GOT3 (cell line): ENCODE data around the gene CNDP1.

ENCODE experiments used
- DNase-seq: peaks from one replicate; lab custom pipeline; 2025; ENCODE audit warnings: mixed read lengths; lab: John Stamatoyannopoulos, UW

CNDP1 gene

GRCh38 chr18:74506448-74507084 lies 27.7 kb upstream of the CNDP1 start:
- no peak for DNase-seq

DNA sequence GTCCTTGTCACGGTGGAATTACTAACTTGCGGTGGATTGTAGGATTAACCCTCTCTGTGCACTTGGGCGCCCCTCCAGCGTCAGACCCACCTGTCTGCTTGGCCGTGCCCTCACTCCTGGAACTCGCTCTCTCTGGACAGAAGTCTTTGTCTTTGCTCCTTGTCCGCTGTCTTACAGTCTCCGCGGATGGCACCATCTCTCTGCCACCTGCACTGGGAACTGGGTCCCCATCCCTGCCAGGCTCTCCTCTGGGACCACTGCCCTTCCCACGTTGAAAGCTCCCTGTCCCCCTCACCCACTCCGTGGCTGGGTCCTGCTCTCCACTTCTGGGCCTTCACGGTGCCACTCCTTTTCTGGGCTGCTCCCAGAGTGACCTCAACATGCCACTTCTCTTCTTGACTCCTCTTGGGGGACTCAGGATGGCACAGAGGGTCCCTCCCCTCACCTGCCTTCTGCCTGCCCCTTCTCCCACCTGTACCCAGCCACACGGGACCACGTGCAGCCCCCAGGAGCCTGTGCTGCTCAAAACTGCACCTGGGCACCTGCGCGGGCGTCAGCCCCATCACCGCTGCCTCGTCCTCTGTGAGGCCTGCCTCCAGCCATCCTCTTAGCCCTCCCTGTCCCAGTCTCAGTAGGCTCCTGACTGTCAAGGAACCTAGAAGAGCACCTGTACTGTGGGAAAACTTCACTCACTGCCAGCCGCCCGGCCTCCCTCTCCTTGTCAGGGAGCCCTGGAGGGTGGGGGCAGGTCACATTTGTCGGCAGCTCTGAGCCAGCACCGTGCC lies 27.0 kb upstream of the CNDP1 start:
- no peak for DNase-seq

DNA sequence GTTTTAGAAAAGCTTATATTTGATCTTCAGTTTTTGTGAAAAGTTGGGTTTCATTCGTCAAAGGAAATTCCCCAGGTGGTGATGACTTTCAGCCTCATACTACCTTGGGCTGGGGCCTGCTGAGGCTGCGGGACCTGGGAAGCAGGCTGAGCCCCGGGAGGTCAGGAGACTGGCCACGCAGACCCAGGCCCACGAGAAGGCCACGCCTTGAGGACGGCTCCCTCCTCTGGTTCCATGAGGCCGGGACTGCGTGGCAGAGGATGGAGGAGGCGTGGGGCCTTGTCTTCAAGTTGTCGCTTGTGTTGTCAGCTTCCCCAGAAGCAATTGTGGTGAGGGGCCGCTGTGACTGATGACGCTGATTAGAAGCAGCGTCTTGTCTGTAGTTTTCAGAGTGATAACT lies 26.4 kb upstream of the CNDP1 start:
- DNase-seq = no peak

DNA sequence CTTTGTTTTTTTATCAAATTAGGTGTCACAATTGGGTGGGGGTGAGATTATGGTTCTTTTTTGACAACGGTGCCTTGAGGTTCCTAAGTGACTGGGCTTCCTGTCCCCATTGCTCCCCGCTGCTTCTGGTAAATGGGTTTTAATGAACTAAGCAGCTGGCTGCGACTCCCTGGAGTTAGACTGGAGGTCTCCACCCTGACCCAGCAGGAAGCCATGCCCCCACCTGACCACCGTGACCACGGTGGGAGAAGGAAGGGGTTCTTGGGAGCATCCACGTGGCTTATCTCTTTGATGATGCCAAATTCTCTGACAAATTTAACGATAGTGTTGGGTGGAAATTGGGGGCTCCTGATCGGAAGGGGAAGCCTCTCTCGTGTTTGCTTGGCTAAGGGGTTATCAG lies 25.9 kb upstream of the CNDP1 start:
- no peak for DNase-seq

GRCh38 chr18:74508821-74509225 lies 25.5 kb upstream of the CNDP1 start:
- no peak for DNase-seq

DNA sequence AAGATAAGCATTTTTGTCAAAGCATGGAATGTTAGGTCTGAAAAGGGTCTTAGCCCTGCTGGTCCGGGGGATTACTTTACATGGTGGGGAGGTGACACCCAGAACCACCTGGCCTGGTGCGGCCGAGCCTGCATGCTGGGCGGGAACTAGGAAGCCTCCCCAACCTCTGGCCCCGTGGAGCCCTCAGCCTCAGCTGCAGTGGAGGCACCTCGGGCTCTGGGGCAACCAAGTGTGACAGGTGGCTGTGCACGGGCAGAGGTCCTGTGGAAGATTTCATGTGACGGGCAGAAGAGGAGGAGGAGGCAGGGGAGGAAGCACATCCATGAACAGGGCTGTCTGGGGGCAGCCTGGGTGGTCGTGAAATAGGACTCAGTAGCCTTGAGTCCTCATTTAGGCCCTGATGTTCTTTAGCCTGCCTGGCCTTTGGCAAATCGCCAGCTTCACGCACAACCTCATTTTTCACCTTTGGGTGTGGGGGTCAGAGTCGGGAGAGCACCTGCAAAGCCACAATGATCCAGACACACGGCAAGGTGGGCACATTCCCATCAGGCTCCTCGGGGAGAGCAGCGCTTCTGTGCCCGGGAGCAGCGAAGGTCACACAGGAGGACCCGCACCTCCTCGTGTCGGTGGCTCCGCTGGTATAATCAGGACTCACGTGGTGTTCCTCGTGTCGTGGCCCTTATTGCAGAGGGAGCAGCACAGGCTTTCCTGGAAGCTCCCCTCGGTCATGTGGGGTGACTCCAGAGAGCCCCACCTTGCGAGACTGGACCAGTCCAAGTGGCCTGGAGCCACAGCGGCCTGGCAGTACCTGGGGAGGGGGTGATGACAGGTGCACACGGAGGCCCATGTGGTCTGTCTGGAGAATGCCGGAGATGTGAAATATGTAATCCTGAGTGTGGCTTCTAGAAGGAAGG lies 24.2 kb upstream of the CNDP1 start:
- DNase-seq = no peak

GRCh38 chr18:74510770-74511095 lies 23.6 kb upstream of the CNDP1 start:
- no peak for DNase-seq

GRCh38 chr18:74511823-74512222 lies 22.5 kb upstream of the CNDP1 start:
- DNase-seq = no peak

- DNase-seq = no peak
These were observed 21.8 kb upstream of the CNDP1 start for GRCh38 chr18:74512321-74513053.

DNA sequence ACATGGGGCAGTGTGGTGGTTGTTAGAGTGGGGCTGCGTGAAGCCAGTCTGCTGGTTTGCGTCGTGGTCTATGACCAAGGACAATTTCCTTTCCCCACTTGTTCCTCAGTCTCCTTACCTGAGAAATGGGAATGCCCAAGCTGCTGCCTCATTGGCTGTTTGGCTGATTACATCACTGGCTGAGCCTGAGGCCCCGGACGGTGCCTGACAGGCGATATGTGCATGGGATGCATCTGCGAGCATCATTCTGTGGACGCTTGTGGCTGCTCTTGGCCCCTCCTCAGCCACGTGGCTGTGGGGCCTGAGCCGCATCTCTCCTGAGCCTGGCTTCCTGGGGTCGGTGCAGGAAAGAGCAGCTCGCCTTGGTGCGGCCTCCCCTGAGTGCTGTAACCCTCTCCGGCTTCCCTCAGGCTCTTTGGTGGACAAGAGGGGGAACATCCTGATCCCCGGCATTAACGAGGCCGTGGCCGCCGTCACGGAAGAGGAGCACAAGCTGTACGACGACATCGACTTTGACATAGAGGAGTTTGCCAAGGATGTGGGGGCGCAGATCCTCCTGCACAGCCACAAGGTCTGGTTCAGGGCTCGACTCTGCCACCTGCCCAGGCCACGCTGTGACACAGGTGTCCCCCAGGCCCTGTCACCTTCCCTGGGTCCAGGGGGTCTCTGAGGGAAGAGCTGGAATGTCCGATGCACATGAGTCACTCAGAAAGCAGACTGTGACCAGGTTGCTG lies 21.0 kb upstream of the CNDP1 start:
- no peak for DNase-seq

DNA sequence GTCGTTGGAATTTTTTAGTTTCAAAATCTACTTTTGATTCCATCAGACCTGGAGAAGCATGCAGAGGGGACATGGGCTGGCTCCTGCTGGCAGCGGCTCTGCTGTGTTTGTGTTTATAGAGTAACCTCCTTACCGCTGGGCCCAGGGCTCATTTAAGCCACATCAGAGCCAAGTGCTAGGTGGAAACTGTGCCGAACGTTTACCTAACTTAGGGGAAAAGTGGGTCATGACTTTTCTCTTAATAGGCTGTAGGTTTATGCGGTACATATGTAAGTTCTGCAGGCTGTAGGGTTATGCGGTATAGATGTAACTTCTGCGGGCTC lies 20.5 kb upstream of the CNDP1 start:
- DNase-seq = no peak

DNA sequence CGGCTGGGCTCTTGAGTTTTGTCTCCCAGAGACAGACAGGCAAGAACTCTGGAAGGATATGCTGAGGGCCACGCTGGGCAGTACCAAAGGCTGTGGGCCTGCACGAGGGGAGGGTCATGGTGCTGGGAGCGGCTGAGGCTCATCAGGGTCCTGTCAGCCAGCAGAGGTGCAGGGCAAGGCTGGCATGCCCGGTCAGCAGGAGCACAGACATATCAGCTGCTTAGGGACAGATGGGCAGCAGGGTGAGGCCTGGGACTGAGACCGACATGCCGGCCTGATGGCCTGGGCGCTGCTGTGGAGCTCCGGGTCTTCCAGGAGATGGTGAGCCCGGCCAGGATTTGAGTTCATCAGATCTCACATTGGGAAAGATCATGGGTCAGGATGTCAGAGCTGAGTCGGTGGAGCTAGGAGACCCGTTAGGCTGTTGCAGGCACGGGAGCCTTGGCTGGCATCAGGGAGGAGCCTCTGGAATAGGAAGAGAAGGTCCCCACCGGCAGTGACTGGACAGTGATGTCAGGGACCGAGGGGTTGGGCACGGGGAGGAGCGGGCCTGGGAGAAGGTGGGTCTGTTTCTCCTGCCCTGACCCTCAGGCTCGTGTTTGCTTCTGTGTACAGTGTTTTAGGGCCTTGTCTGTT lies 19.3 kb upstream of the CNDP1 start:
- DNase-seq = no peak

DNA sequence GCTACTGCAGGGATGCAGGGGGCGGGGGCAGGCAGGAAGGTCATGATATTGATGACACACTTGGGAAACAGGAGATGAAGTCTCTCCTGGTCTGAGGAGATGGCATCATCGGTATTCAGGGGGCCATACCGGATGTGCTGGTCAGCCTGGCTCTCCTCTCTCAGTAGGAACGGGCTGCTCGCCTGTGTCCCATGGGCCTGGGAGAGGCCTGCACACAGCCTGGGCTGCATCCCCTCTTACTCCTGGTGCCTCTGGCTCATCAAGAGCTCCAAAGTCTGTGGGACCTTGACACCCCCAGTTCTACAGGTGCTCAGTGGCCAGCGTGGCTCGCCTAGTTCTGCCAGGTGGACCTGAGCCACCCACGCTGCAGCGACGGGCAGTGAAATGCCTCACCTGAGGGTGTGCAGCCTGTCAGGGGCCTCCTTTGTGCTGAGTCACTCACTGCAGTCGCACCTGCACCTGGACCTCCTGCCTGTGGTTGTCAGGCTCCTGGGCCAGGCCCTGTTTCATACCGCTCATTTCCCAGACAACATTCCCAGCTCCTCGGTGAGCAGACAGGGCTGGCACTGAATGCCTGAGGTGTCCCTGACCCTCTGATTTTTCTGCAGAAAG lies 18.6 kb upstream of the CNDP1 start:
- DNase-seq = no peak

DNA sequence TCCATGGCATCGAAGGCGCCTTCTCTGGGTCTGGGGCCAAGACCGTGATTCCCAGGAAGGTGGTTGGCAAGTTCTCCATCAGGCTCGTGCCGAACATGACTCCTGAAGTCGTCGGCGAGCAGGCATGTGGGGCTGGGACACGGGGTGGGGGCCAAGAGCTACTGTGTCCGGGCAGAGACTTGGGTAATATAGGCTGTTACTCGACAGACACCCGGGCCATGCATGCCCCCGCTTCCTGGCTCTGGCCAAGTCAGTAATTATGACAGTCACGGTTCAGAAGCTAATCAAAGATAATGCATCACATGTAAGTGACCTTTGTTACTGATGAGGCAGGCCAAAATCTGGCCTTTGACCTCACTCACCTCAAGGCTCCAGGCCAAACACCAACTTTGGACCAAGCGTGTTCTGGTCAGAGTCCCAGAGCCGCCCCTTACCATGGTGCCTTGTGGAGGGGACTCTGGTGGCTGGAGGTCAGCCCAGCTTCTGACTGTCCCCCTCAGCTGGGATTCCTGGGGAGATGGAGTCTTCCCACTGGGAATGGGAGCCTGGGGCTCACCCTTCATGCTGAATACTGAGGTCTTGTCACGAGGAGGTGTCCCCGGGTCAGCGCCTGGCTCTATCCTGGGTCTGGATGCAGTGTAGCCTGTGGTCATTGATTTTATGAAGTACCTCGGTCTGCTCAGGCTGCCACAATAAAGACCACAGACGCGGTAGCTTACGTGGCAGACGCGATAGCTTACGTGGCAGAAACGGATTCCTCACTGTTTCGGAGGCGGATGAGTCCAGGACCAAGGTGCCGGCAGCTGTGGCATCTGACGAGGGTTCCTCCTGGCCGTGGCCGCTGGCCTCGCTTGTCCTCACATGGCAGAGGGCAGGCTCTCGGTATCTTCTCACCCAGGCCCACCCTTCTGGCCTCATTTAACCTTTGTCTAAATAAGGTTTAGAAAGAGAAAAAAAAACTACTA lies 17.7 kb upstream of the CNDP1 start:
- DNase-seq = no peak

DNA sequence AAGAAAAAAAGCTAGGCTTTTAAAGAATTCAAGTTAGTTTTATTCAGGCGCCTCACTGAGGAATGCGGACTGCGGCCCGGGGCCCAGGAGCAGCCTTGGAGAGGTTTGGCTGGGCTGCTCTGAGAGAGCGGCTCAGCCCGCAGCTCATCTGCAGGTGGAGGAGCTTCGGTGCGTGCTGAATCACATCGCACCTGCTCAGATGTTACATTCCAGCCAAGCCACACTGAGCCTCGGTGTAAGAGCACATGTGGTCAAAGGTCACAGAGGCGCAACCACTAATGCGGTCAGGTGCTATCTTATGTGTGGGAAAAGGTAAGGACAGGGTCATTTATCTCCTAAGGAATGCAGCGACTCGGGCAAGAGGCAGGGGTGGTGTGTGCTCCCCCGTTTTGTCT lies 17.1 kb upstream of the CNDP1 start:
- DNase-seq = no peak

DNA sequence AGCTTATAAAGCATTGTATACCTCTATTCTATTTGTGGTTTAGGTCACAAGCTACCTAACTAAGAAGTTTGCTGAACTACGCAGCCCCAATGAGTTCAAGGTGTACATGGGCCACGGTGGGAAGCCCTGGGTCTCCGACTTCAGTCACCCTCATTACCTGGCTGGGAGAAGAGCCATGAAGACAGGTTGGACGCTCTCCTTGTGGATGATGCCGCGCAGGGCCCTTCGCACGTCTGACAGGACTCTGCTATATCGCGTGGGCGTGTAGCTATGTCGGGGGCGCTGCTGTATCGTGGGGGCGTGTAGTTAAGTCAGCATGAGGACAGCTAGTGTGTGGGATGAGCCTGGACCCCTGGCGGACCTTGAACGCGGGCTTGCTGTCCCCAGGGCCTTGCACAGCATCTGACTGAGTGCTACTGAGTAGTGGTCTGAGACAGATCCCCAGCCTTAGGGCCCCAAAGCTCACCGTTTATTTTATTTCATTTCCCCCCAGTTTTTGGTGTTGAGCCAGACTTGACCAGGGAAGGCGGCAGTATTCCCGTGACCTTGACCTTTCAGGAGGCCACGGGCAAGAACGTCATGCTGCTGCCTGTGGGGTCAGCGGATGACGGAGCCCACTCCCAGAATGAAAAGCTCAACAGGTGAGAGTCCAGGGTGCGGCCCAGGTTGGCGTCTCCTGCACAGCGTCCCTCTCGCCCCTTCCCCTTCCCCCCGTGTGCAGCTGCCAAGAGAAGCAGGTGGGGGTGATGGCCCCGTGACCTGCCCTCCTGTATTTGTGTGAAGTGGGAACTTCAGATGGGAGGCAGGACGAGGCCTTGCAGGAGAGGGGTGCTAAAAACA lies 15.6 kb upstream of the CNDP1 start:
- no peak for DNase-seq

- DNase-seq = no peak
These were observed 14.8 kb upstream of the CNDP1 start for GRCh38 chr18:74519320-74520095.
